Suprapubic skin (tissue), 4 donors: ENCODE data around the gene PFKFB2. TPM values are rescaled to one million over a fixed set of nuclear protein-coding genes. Genes with fewer than 3 reads are reported as not detected.

Source experiments
- DNase-seq, 2 donors: peaks; one replicate each; pipeline ENCODE4 v3.0.0-alpha.2; 2019; ENCODE audit warnings: low spot score in 2 of 2
- H3K27ac ChIP-seq: fragments of 200-600 bp; sonication (generic); one replicate; pipeline ENCODE4 v1.5.1; 2019
- H3K27me3 ChIP-seq: fragments of 200-600 bp; sonication (generic); one replicate; pipeline ENCODE4 v1.5.1; 2019
- H3K36me3 ChIP-seq: fragments of 200-600 bp; sonication (generic); one replicate; pipeline ENCODE4 v1.5.1; 2019
- H3K4me1 ChIP-seq: fragments of 200-600 bp; sonication (generic); one replicate; pipeline ENCODE4 v1.5.1; 2019
- H3K4me3 ChIP-seq: fragments of 200-600 bp; sonication (generic); one replicate; pipeline ENCODE4 v1.5.1; 2019; ENCODE audit warnings: mild to moderate bottlenecking
- H3K9me3 ChIP-seq: fragments of 200-600 bp; sonication (generic); one replicate; pipeline ENCODE4 v1.5.1; 2019
- CTCF ChIP-seq, 2 donors: fragments of 200-600 bp in 1 of 2; fragments of 450-650 bp in 1 of 2; sonication (generic) in 1 of 2; IDR thresholded peaks; one replicate each; pipeline ENCODE4 v1.5.1; 2016 to 2019; ENCODE audit warnings: antibody characterized with exemption in 2 of 2, mild to moderate bottlenecking in 1 of 2, moderate library complexity in 1 of 2
- EP300 ChIP-seq: sonication (generic); formaldehyde crosslinking; IDR thresholded peaks from one replicate; pipeline ENCODE4 v1.6.1; 2017; ENCODE audit warnings: antibody characterized with exemption
- POLR2A ChIP-seq, 2 donors: fragments of 450-650 bp; IDR thresholded peaks; one replicate each; pipeline ENCODE4 v1.6.1; 2017; ENCODE audit warnings: antibody characterized with exemption in 2 of 2, mild to moderate bottlenecking in 2 of 2, moderate library complexity in 2 of 2
- POLR2AphosphoS5 ChIP-seq, 3 donors: sonication (generic); formaldehyde crosslinking; IDR thresholded peaks; one replicate each; pipeline ENCODE4 v1.6.1; 2017; ENCODE audit warnings: antibody characterized with exemption in 3 of 3
- WGBS: methylation state at CpG from one replicate; pipeline ENCODE4 v1.1.5; 2018; 5-methylcytosine and 5-hydroxymethylcytosine counted together
- total RNA-seq, 4 donors: library from RNA; depleted of rRNA; stranded (reverse); fragments of >200 nt; gene quantifications; one replicate each; pipeline ENCODE4 v1.1.0, GENCODE V29; 2016

PFKFB2 gene
- total RNA-seq, 4 donors from 2014 or later: 11.8 to 33.1 (median 17.1) TPM

GRCh38 chr1:207015791-207016190 is 37.3 kb upstream of the PFKFB2 start:
- no peak overlapping the region for H3K4me3 ChIP-seq
- WGBS: 92% methylated on average over 3 of the region's 3 CpGs
- H3K9me3 ChIP-seq: no peaks in the 10 kb centered on the region
- DNase-seq: no peak
- H3K27ac ChIP-seq: no peak overlapping the region
- H3K36me3 ChIP-seq: no peaks in the 10 kb centered on the region
- TF ChIP-seq CTCF (IDR thresholded peaks at IDR 0.05) (no peak), EP300 (no peak), POLR2AphosphoS5 (IDR thresholded peaks at IDR 0.05) (no peak)
- H3K4me1 ChIP-seq: peaks cover 32% of the 10 kb centered on the region
- H3K27me3 ChIP-seq: no peaks in the 10 kb centered on the region

- H3K27ac ChIP-seq: peak overlapping the region; percentile 93
- DNase-seq: no peak
Observed at GRCh38 chr1:207017615-207018559, 35.2 kb upstream of the PFKFB2 start.

GRCh38 chr1:207018707-207019106 is 34.4 kb upstream of the PFKFB2 start:
- H3K4me3 ChIP-seq: no peak overlapping the region
- no peak for DNase-seq
- WGBS: 90% methylated on average over 4 of the region's 4 CpGs
- no peaks in the 10 kb centered on the region for H3K36me3 ChIP-seq
- H3K9me3 ChIP-seq: no peaks in the 10 kb centered on the region
- peak overlapping the region; percentile 93 for H3K27ac ChIP-seq
- H3K27me3 ChIP-seq: no peaks in the 10 kb centered on the region
- TF ChIP-seq POLR2AphosphoS5 (IDR thresholded peaks at IDR 0.05) (no peak), POLR2A (IDR thresholded peaks at IDR 0.05) (no peak), EP300 (no peak), CTCF (IDR thresholded peaks at IDR 0.05) (no peak)
- peaks cover 62% of the 10 kb centered on the region for H3K4me1 ChIP-seq

More at GRCh38 chr1:207017615-207018559, 35.2 kb upstream of the PFKFB2 start:
- no peak overlapping the region for H3K4me3 ChIP-seq
- no peaks in the 10 kb centered on the region for H3K36me3 ChIP-seq
- no peaks in the 10 kb centered on the region for H3K27me3 ChIP-seq
- 50% methylated on average over 7 of the region's 7 CpGs for WGBS
- no peak for TF ChIP-seq CTCF (IDR thresholded peaks at IDR 0.05)
- TF ChIP-seq EP300: no peak
- TF ChIP-seq POLR2A (IDR thresholded peaks at IDR 0.05): no peak
- peak in 1 of 3 donors; percentile 36 for TF ChIP-seq POLR2AphosphoS5 (IDR thresholded peaks at IDR 0.05)
- H3K4me1 ChIP-seq: peaks cover 53% of the 10 kb centered on the region
- H3K9me3 ChIP-seq: no peaks in the 10 kb centered on the region

GRCh38 chr1:207019161-207019560 is 33.9 kb upstream of the PFKFB2 start:
- Histone ChIP-seq H3K9me3 (no peaks in the 10 kb centered on the region), H3K4me3 (no peak overlapping the region), H3K36me3 (no peaks in the 10 kb centered on the region), H3K4me1 (peaks cover 66% of the 10 kb centered on the region), H3K27me3 (no peaks in the 10 kb centered on the region), H3K27ac (peak overlapping the region; percentile 93)
- no peak for DNase-seq
- TF ChIP-seq EP300: no peak
- TF ChIP-seq CTCF (IDR thresholded peaks at IDR 0.05): no peak
- no peak for TF ChIP-seq POLR2AphosphoS5 (IDR thresholded peaks at IDR 0.05)
- TF ChIP-seq POLR2A (IDR thresholded peaks at IDR 0.05): no peak
- WGBS: 87% methylated on average over 2 of the region's 2 CpGs

GRCh38 chr1:207019661-207020060 is 33.4 kb upstream of the PFKFB2 start:
- Histone ChIP-seq H3K4me3 (no peak overlapping the region), H3K4me1 (peaks cover 71% of the 10 kb centered on the region), H3K36me3 (no peaks in the 10 kb centered on the region), H3K27me3 (no peaks in the 10 kb centered on the region), H3K9me3 (no peaks in the 10 kb centered on the region), H3K27ac (peak overlapping the region; percentile 93)
- no peak for TF ChIP-seq POLR2AphosphoS5 (IDR thresholded peaks at IDR 0.05)
- TF ChIP-seq POLR2A (IDR thresholded peaks at IDR 0.05): no peak
- TF ChIP-seq CTCF (IDR thresholded peaks at IDR 0.05): no peak
- TF ChIP-seq EP300: no peak
- 63% methylated on average over 2 of the region's 2 CpGs for WGBS
- no peak for DNase-seq
